Measurements from ENCODE around the gene TIGD2. TPM values are rescaled to one million over a fixed set of nuclear protein-coding genes. Genes with fewer than 3 reads are reported as not detected.

The TIGD2 gene
- polyA plus RNA-seq, 1 donor from 2014 or later: 4.7 TPM

- Histone ChIP-seq H3F3A (ENCODE audit: insufficient read depth, low read length, poor library complexity, severe bottlenecking) (no peaks in the 10 kb centered on the region), H3K4me2 (ENCODE audit: low read length) (peak overlapping the region; percentile 27), H3K4me3 (ENCODE audit: low read length) (peak overlapping the region; percentile 93), H2AFZ (ENCODE audit: low read depth, low read length) (no peak overlapping the region), H3K27ac (ENCODE audit: low read length) (no peak overlapping the region), H3K9ac (ENCODE audit: low read length) (no peak overlapping the region), H3K36me3 (ENCODE audit: insufficient read depth, low read length) (no peaks in the 10 kb centered on the region), H3K9me2 (ENCODE audit: insufficient read depth, low read length) (no peaks in the 10 kb centered on the region), H3K27me3 (ENCODE audit: insufficient read depth, low read depth, low read length) (peaks cover 30% of the 10 kb centered on the region), H4K20me1 (ENCODE audit: insufficient read depth) (no peaks in the 10 kb centered on the region), H3K9me3 (ENCODE audit: low read length) (no peaks in the 10 kb centered on the region), H3K79me2 (replicated peaks; ENCODE audit: insufficient read depth, low read length) (no peaks in the 10 kb centered on the region)
- no peak for TF ChIP-seq RAD21 (conservative IDR thresholded peaks at IDR 0.05)
- no peak for TF ChIP-seq REST (IDR thresholded peaks at IDR 0.05; ENCODE audit: borderline replicate concordance)
- TF ChIP-seq SMC3 (conservative IDR thresholded peaks at IDR 0.05; ENCODE audit: poor library complexity): no peak
- TF ChIP-seq POLR2AphosphoS5 (IDR thresholded peaks at IDR 0.05): no peak
- TF ChIP-seq TAF1 (IDR thresholded peaks at IDR 0.05; ENCODE audit: low read depth): no peak
- no peak for TF ChIP-seq EP300 (conservative IDR thresholded peaks at IDR 0.05; ENCODE audit: poor library complexity, severe bottlenecking)
- no peak for TF ChIP-seq CTCF (IDR thresholded peaks at IDR 0.05; ENCODE audit: poor library complexity, severe bottlenecking)
- TF ChIP-seq MXI1 (conservative IDR thresholded peaks at IDR 0.05; ENCODE audit: poor library complexity, severe bottlenecking): no peak
- no peak for TF ChIP-seq EZH2 (IDR thresholded peaks at IDR 0.05; ENCODE audit: borderline replicate concordance, insufficient read depth, low read length, poor library complexity, severe bottlenecking)
Measured at GRCh38 chr4:89109841-89110540, 1.3 kb upstream of the TIGD2 start.

DNA sequence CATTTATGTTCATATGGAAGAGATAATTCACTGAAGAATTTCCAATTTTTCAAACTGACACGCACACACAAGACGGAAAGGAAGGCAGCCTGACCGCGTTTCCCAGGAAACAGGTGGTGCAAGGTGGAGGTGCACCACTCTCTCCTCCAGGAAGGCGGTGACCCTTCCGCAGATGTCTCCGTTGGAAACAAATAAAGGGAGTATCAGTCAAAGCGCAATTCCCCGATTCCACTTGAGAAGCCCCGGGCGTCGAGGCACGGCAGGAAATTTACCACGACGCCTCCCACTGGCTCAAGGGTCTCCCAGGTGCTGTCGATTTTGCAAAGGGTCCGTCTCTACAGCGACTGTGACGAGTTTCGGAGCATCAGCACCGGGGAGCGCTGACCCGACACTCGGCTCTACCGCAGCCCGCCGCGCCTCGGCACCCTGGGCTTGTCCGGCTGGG, 770 bp upstream of the TIGD2 start:
- H3K4me2 ChIP-seq (ENCODE audit: low read length): peak overlapping the region; percentile 27
- H3K27me3 ChIP-seq (ENCODE audit: insufficient read depth, low read depth, low read length): peaks cover 30% of the 10 kb centered on the region
- no peaks in the 10 kb centered on the region for H3F3A ChIP-seq (ENCODE audit: insufficient read depth, low read length, poor library complexity, severe bottlenecking)
- no peaks in the 10 kb centered on the region for H3K79me2 ChIP-seq (replicated peaks; ENCODE audit: insufficient read depth, low read length)
- TF ChIP-seq CTCF (IDR thresholded peaks at IDR 0.05; ENCODE audit: poor library complexity, severe bottlenecking): no peak
- TF ChIP-seq RAD21 (conservative IDR thresholded peaks at IDR 0.05): no peak
- TF ChIP-seq MXI1 (conservative IDR thresholded peaks at IDR 0.05; ENCODE audit: poor library complexity, severe bottlenecking): no peak
- TF ChIP-seq TAF1 (IDR thresholded peaks at IDR 0.05; ENCODE audit: low read depth): no peak
- TF ChIP-seq SMC3 (conservative IDR thresholded peaks at IDR 0.05; ENCODE audit: poor library complexity): no peak
- TF ChIP-seq EP300 (conservative IDR thresholded peaks at IDR 0.05; ENCODE audit: poor library complexity, severe bottlenecking): no peak
- no peak for TF ChIP-seq REST (IDR thresholded peaks at IDR 0.05; ENCODE audit: borderline replicate concordance)
- no peak for TF ChIP-seq EZH2 (IDR thresholded peaks at IDR 0.05; ENCODE audit: borderline replicate concordance, insufficient read depth, low read length, poor library complexity, severe bottlenecking)
- no peak for TF ChIP-seq POLR2AphosphoS5 (IDR thresholded peaks at IDR 0.05)
- H3K27ac ChIP-seq (ENCODE audit: low read length): no peak overlapping the region
- H2AFZ ChIP-seq (ENCODE audit: low read depth, low read length): peak overlapping the region; percentile 11
- no peaks in the 10 kb centered on the region for H3K36me3 ChIP-seq (ENCODE audit: insufficient read depth, low read length)
- H3K9me2 ChIP-seq (ENCODE audit: insufficient read depth, low read length): no peaks in the 10 kb centered on the region
- no peaks in the 10 kb centered on the region for H4K20me1 ChIP-seq (ENCODE audit: insufficient read depth)
- H3K4me3 ChIP-seq (ENCODE audit: low read length): peak overlapping the region; percentile 93
- peak overlapping the region; percentile 86 for H3K9ac ChIP-seq (ENCODE audit: low read length)
- no peaks in the 10 kb centered on the region for H3K9me3 ChIP-seq (ENCODE audit: low read length)
